Activated CD4-positive, alpha-beta memory T cell treated with anti-CD3 and anti-CD28 coated beads for 36 hours (primary cell): Measurements from ENCODE around the gene LRTM1. TPM values are rescaled to one million over a fixed set of nuclear protein-coding genes. Genes with fewer than 3 reads are reported as not detected.

ENCODE experiments used
- CTCF ChIA-PET: fragments of 350-600 bp; sonication (Branson Sonifier 250); formaldehyde crosslinking; loops from one replicate; lab custom pipeline; 2021; ENCODE audit warnings: antibody characterized with exemption, inconsistent platforms; lab: Charles Lee
- POLR2A ChIA-PET: fragments of 350-600 bp; sonication (Branson Sonifier 250); formaldehyde crosslinking; loops from one replicate; lab custom pipeline; 2021; ENCODE audit warnings: antibody characterized with exemption; lab: Charles Lee
- DNase-seq: peaks from one replicate; pipeline ENCODE4 v3.0.0-alpha.2; 2020
- H3K27ac Mint-ChIP-seq: one replicate; pipeline ENCODE4 v1.8.0; 2021; ENCODE audit warnings: mixed read lengths
- H3K27me3 Mint-ChIP-seq: one replicate; pipeline ENCODE4 v1.8.0; 2021; ENCODE audit warnings: mixed read lengths
- H3K36me3 Mint-ChIP-seq: one replicate; pipeline ENCODE4 v1.8.0; 2021; ENCODE audit warnings: mixed read lengths
- H3K4me1 Mint-ChIP-seq: one replicate; pipeline ENCODE4 v1.8.0; 2021; ENCODE audit warnings: low read depth, mixed read lengths
- H3K4me3 Mint-ChIP-seq: one replicate; pipeline ENCODE4 v1.8.0; 2021; ENCODE audit warnings: mild to moderate bottlenecking, mixed read lengths
- H3K9me3 Mint-ChIP-seq: one replicate; pipeline ENCODE4 v1.8.0; 2021; ENCODE audit warnings: mixed read lengths
- intact Hi-C: fragments of 100-400 bp; cut with micrococcal nuclease; formaldehyde crosslinking; loops from one replicate; pipeline ENCODE4 v1.15.1; 2023
- total RNA-seq, 2 experiments: library from RNA; stranded (reverse); gene quantifications; one replicate each; pipeline ENCODE4 v1.2.3, GENCODE V29; 2021

Gene LRTM1
- total RNA-seq, 2 experiments from 2014 or later: not detected

GRCh38 chr3:54905261-54905888 is 22.5 kb downstream of the LRTM1 start:
- no peak for DNase-seq
- H3K36me3 Mint-ChIP-seq: no peaks in the 10 kb centered on the region
- ChIA-PET CTCF (no interaction called here), POLR2A (no interaction called here)
- no peaks in the 10 kb centered on the region for H3K4me1 Mint-ChIP-seq
- H3K27me3 Mint-ChIP-seq: no peaks in the 10 kb centered on the region
- H3K4me3 Mint-ChIP-seq: no peak overlapping the region
- no peak overlapping the region for H3K27ac Mint-ChIP-seq
- no peaks in the 10 kb centered on the region for H3K9me3 Mint-ChIP-seq
- intact Hi-C loops: no loop called here

GRCh38 chr3:54901906-54902685 is 25.8 kb downstream of the LRTM1 start:
- no peak overlapping the region for H3K4me3 Mint-ChIP-seq
- ChIA-PET CTCF (no interaction called here), POLR2A (no interaction called here)
- no peaks in the 10 kb centered on the region for H3K4me1 Mint-ChIP-seq
- no peaks in the 10 kb centered on the region for H3K36me3 Mint-ChIP-seq
- no peaks in the 10 kb centered on the region for H3K9me3 Mint-ChIP-seq
- no peak overlapping the region for H3K27ac Mint-ChIP-seq
- intact Hi-C loops: no loop called here
- no peaks in the 10 kb centered on the region for H3K27me3 Mint-ChIP-seq
- no peak for DNase-seq

GRCh38 chr3:54900838-54901591 is 26.8 kb downstream of the LRTM1 start:
- POLR2A ChIA-PET: no interaction called here
- intact Hi-C loops: no loop called here
- no peak overlapping the region for H3K27ac Mint-ChIP-seq
- no peaks in the 10 kb centered on the region for H3K27me3 Mint-ChIP-seq
- DNase-seq: no peak
- no peaks in the 10 kb centered on the region for H3K4me1 Mint-ChIP-seq
- H3K9me3 Mint-ChIP-seq: no peaks in the 10 kb centered on the region
- no peak overlapping the region for H3K4me3 Mint-ChIP-seq
- no peaks in the 10 kb centered on the region for H3K36me3 Mint-ChIP-seq
- CTCF ChIA-PET: no interaction called here

GRCh38 chr3:54899273-54899672 is 28.6 kb downstream of the LRTM1 start:
- intact Hi-C loops: no loop called here
- POLR2A ChIA-PET: no interaction called here
- no peak overlapping the region for H3K27ac Mint-ChIP-seq

GRCh38 chr3:54897028-54897711 is 30.7 kb downstream of the LRTM1 start:
- DNase-seq: no peak
- POLR2A ChIA-PET: no interaction called here
- CTCF ChIA-PET: no interaction called here
- no peaks in the 10 kb centered on the region for H3K36me3 Mint-ChIP-seq
- intact Hi-C loops: no loop called here
- H3K4me1 Mint-ChIP-seq: no peaks in the 10 kb centered on the region
- H3K27me3 Mint-ChIP-seq: no peaks in the 10 kb centered on the region
- no peaks in the 10 kb centered on the region for H3K9me3 Mint-ChIP-seq
- H3K27ac Mint-ChIP-seq: no peak overlapping the region
- no peak overlapping the region for H3K4me3 Mint-ChIP-seq

More at GRCh38 chr3:54899273-54899672, 28.6 kb downstream of the LRTM1 start:
- Mint-ChIP-seq H3K27me3 (no peaks in the 10 kb centered on the region), H3K4me1 (no peaks in the 10 kb centered on the region), H3K9me3 (no peaks in the 10 kb centered on the region), H3K4me3 (no peak overlapping the region), H3K36me3 (no peaks in the 10 kb centered on the region)
- CTCF ChIA-PET: no interaction called here
- no peak for DNase-seq

- DNase-seq: no peak
- Mint-ChIP-seq H3K27me3 (no peaks in the 10 kb centered on the region), H3K4me3 (no peak overlapping the region), H3K4me1 (no peaks in the 10 kb centered on the region), H3K9me3 (no peaks in the 10 kb centered on the region), H3K36me3 (no peaks in the 10 kb centered on the region), H3K27ac (no peak overlapping the region)
- ChIA-PET CTCF (no interaction called here), POLR2A (no interaction called here)
- intact Hi-C loops: no loop called here
These were observed 32.2 kb downstream of the LRTM1 start for GRCh38 chr3:54895613-54896012.

GRCh38 chr3:54892168-54892567 is 35.7 kb downstream of the LRTM1 start:
- ChIA-PET CTCF (no interaction called here), POLR2A (no interaction called here)
- no peaks in the 10 kb centered on the region for H3K36me3 Mint-ChIP-seq
- no peaks in the 10 kb centered on the region for H3K9me3 Mint-ChIP-seq
- intact Hi-C loops: no loop called here
- no peak overlapping the region for H3K27ac Mint-ChIP-seq
- no peaks in the 10 kb centered on the region for H3K4me1 Mint-ChIP-seq
- DNase-seq: no peak
- no peaks in the 10 kb centered on the region for H3K27me3 Mint-ChIP-seq
- H3K4me3 Mint-ChIP-seq: no peak overlapping the region

GRCh38 chr3:54891540-54891897 is 36.3 kb downstream of the LRTM1 start:
- H3K9me3 Mint-ChIP-seq: no peaks in the 10 kb centered on the region
- POLR2A ChIA-PET: no interaction called here
- no peak overlapping the region for H3K27ac Mint-ChIP-seq
- H3K27me3 Mint-ChIP-seq: no peaks in the 10 kb centered on the region
- H3K36me3 Mint-ChIP-seq: no peaks in the 10 kb centered on the region
- no peaks in the 10 kb centered on the region for H3K4me1 Mint-ChIP-seq
- CTCF ChIA-PET: no interaction called here
- intact Hi-C loops: no loop called here
- DNase-seq: no peak
- no peak overlapping the region for H3K4me3 Mint-ChIP-seq

- intact Hi-C loops: no loop called here
- Mint-ChIP-seq H3K4me1 (no peaks in the 10 kb centered on the region), H3K27ac (no peak overlapping the region), H3K36me3 (no peaks in the 10 kb centered on the region), H3K9me3 (no peaks in the 10 kb centered on the region), H3K27me3 (no peaks in the 10 kb centered on the region), H3K4me3 (no peak overlapping the region)
- POLR2A ChIA-PET: no interaction called here
- no peak for DNase-seq
- CTCF ChIA-PET: no interaction called here
These were observed 38.1 kb downstream of the LRTM1 start for GRCh38 chr3:54889731-54890130.

GRCh38 chr3:54888873-54889272 is 39.0 kb downstream of the LRTM1 start:
- H3K9me3 Mint-ChIP-seq: no peaks in the 10 kb centered on the region
- no peaks in the 10 kb centered on the region for H3K4me1 Mint-ChIP-seq
- H3K27me3 Mint-ChIP-seq: no peaks in the 10 kb centered on the region
- no peaks in the 10 kb centered on the region for H3K36me3 Mint-ChIP-seq
- no peak overlapping the region for H3K27ac Mint-ChIP-seq
- intact Hi-C loops: no loop called here
- no peak overlapping the region for H3K4me3 Mint-ChIP-seq
- POLR2A ChIA-PET: no interaction called here
- no peak for DNase-seq
- CTCF ChIA-PET: no interaction called here

GRCh38 chr3:54888162-54888561 is 39.7 kb downstream of the LRTM1 start:
- H3K27ac Mint-ChIP-seq: no peak overlapping the region
- H3K4me3 Mint-ChIP-seq: no peak overlapping the region
- no peaks in the 10 kb centered on the region for H3K27me3 Mint-ChIP-seq
- CTCF ChIA-PET: no interaction called here
- DNase-seq: no peak
- H3K36me3 Mint-ChIP-seq: no peaks in the 10 kb centered on the region
- H3K9me3 Mint-ChIP-seq: no peaks in the 10 kb centered on the region
- no peaks in the 10 kb centered on the region for H3K4me1 Mint-ChIP-seq
- intact Hi-C loops: no loop called here
- POLR2A ChIA-PET: no interaction called here

- Mint-ChIP-seq H3K4me1 (no peaks in the 10 kb centered on the region), H3K27ac (no peak overlapping the region), H3K36me3 (no peaks in the 10 kb centered on the region), H3K4me3 (no peak overlapping the region), H3K27me3 (no peaks in the 10 kb centered on the region), H3K9me3 (peaks cover 2% of the 10 kb centered on the region)
- intact Hi-C loops: no loop called here
- DNase-seq: no peak
- ChIA-PET POLR2A (no interaction called here), CTCF (no interaction called here)
These were observed 45.6 kb downstream of the LRTM1 start for GRCh38 chr3:54882129-54882833.
